Mesenchymal stem cell (in vitro differentiated cells and primary cell): ENCODE results near the gene GTPBP1.

ENCODE experiments used
- DNase-seq: peaks from one replicate; pipeline ENCODE4 v3.0.0-alpha.2; 2013
- H2AFZ ChIP-seq: one replicate; pipeline ENCODE4 v1.6.1; 2013; ENCODE audit warnings: low read depth, mild to moderate bottlenecking, control low read depth, inconsistent platforms, low read length, moderate library complexity
- H2AK5ac ChIP-seq: 2 replicates; pipeline ENCODE4 v1.6.1; 2013; ENCODE audit warnings: low read length, moderate library complexity, mild to moderate bottlenecking, inconsistent platforms; ENCODE audit not compliant: severe bottlenecking
- H2BK120ac ChIP-seq: one replicate; pipeline ENCODE4 v1.6.1; 2013; ENCODE audit warnings: low read depth, mild to moderate bottlenecking, inconsistent platforms, low read length, moderate library complexity
- H2BK12ac ChIP-seq, 2 experiments: one replicate each; pipeline ENCODE4 v1.6.1; 2013; ENCODE audit warnings: inconsistent platforms in 2 of 2, low read length in 2 of 2, mild to moderate bottlenecking in 2 of 2, moderate library complexity in 2 of 2, control low read depth in 1 of 2
- H2BK15ac ChIP-seq: one replicate; pipeline ENCODE4 v1.6.1; 2013; ENCODE audit warnings: mild to moderate bottlenecking, low read depth, inconsistent platforms; ENCODE audit not compliant: poor library complexity, severe bottlenecking
- H2BK5ac ChIP-seq: 2 replicates; pipeline ENCODE4 v1.6.1; 2013; ENCODE audit warnings: low read depth, mild to moderate bottlenecking, low read length, control low read depth, inconsistent platforms; ENCODE audit not compliant: poor library complexity, severe bottlenecking
- H3K14ac ChIP-seq, 2 experiments: one replicate each; pipeline ENCODE4 v1.6.1; 2013; ENCODE audit warnings: inconsistent platforms in 2 of 2, low read length in 2 of 2, control low read depth in 1 of 2, mild to moderate bottlenecking in 1 of 2, moderate library complexity in 1 of 2
- H3K18ac ChIP-seq, 2 experiments: one replicate each; pipeline ENCODE4 v1.6.1; 2013; ENCODE audit warnings: inconsistent platforms in 2 of 2, low read length in 2 of 2, control low read depth in 1 of 2, low read depth in 1 of 2, mild to moderate bottlenecking in 1 of 2
- H3K23ac ChIP-seq, 2 experiments: one replicate each; pipeline ENCODE4 v1.6.1; 2013; ENCODE audit warnings: inconsistent platforms in 2 of 2, low read length in 2 of 2, mild to moderate bottlenecking in 2 of 2, moderate library complexity in 2 of 2, control low read depth in 1 of 2
- H3K27ac ChIP-seq: 2 replicates; pipeline ENCODE4 v1.5.1; 2013; ENCODE audit warnings: mild to moderate bottlenecking, moderate library complexity, low read length, control low read depth, inconsistent platforms; ENCODE audit not compliant: poor library complexity, severe bottlenecking
- H3K27me3 ChIP-seq, 2 experiments: 2 replicates each; pipeline versions ENCODE4 v1.6.1 to v1.7.0; 2013; ENCODE audit warnings: low read length in 2 of 2, mild to moderate bottlenecking in 2 of 2, moderate library complexity in 2 of 2, control low read depth in 1 of 2, inconsistent platforms in 1 of 2; ENCODE audit not compliant: control insufficient read depth in 1 of 2, insufficient read depth in 1 of 2
- H3K36me3 ChIP-seq, 2 experiments: 2 replicates each; pipeline versions ENCODE4 v1.6.1 to v1.7.0; 2013; ENCODE audit warnings: low read length in 2 of 2, control low read depth in 1 of 2, inconsistent platforms in 1 of 2, low read depth in 1 of 2, mild to moderate bottlenecking in 1 of 2; ENCODE audit not compliant: insufficient read depth in 2 of 2, control insufficient read depth in 1 of 2
- H3K4ac ChIP-seq, 2 experiments: one replicate each; pipeline ENCODE4 v1.6.1; 2013; ENCODE audit warnings: inconsistent platforms in 2 of 2, low read length in 2 of 2, mild to moderate bottlenecking in 2 of 2, moderate library complexity in 2 of 2, control low read depth in 1 of 2, low read depth in 1 of 2
- H3K4me1 ChIP-seq: 2 replicates; pipeline ENCODE4 v1.6.1; 2013; ENCODE audit warnings: low read depth, low read length, control low read depth; ENCODE audit not compliant: control insufficient read depth, insufficient read depth
- H3K4me2 ChIP-seq: 2 replicates; pipeline ENCODE4 v1.6.1; 2013; ENCODE audit warnings: low read length, mild to moderate bottlenecking, inconsistent platforms; ENCODE audit not compliant: poor library complexity, severe bottlenecking
- H3K4me3 ChIP-seq, 2 experiments: 2 replicates each; pipeline versions ENCODE4 v1.5.1 to v1.7.0; 2013; ENCODE audit warnings: low read length in 2 of 2, mild to moderate bottlenecking in 2 of 2, control low read depth in 1 of 2, low read depth in 1 of 2; ENCODE audit not compliant: insufficient read depth in 1 of 2
- H3K79me1 ChIP-seq: replicated peaks from 2 replicates; pipeline ENCODE4 v1.6.1; 2013; ENCODE audit warnings: mild to moderate bottlenecking, control low read depth, low read length, inconsistent platforms; ENCODE audit not compliant: poor library complexity, severe bottlenecking
- H3K9ac ChIP-seq: 2 replicates; pipeline ENCODE4 v1.7.0; 2013; ENCODE audit warnings: mild to moderate bottlenecking, low read length, moderate library complexity
- H3K9me3 ChIP-seq: 2 replicates; pipeline ENCODE4 v1.7.0; 2013; ENCODE audit warnings: mild to moderate bottlenecking, low read length; ENCODE audit not compliant: control insufficient read depth
- H4K8ac ChIP-seq: one replicate; pipeline ENCODE4 v1.6.1; 2013; ENCODE audit warnings: inconsistent platforms, mild to moderate bottlenecking, low read length, moderate library complexity
- H4K91ac ChIP-seq: one replicate; pipeline ENCODE4 v1.6.1; 2013; ENCODE audit warnings: mild to moderate bottlenecking, low read length, inconsistent platforms
- WGBS: methylation state at CpG from one replicate; pipeline ENCODE4 v1.1.7; 2013; ENCODE audit warnings: mixed read lengths; 5-methylcytosine and 5-hydroxymethylcytosine counted together

GTPBP1 gene

DNA sequence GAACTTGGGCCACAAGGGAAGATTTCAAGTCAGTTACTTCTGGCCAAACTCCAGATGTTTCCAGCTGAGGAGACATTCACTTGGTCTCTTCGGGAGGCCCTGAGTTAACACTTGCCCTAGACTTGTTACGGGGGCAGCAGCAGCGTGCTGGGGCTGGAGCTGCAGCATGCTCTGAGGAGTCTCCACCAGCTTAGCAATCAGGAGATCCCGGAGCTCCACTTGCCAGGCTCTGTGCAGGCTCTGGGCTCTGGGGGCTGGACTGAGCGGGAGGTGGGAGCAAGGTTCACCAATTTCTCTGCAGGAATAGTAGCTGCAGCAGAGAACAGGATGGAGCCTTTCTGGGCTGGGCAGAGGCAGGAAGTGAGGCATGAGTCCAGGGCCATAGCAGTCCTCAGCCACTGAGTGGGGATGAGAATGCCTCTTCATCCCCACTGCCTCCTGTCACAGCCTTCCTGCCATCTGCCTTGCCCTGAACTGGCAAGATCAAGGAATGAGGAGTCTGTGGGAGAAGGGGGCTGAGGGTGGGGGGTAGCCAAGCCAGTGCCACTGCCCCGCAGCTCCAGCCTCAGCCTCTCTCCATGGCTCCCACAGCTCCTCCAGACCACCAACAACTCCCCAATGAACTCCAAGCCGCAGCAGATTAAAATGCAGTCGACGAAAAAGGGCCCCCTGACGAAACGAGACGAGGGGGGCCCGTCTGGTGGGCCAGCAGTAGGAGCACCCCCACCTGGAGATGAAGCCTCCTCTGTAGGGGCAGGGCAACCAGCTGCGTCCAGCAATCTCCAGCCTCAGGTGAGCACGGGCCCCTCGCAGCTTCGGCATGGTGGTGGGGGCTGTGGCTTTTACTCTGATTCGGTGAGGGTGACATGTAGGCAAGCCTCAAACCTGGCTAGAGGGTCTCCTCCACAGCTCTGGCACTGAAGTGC, 23.4 kb downstream of the GTPBP1 start:
- 96% methylated on average over 18 of the region's 18 CpGs for WGBS
- Histone ChIP-seq H4K8ac (no peak overlapping the region), H2AK5ac (no peak overlapping the region), H2BK5ac (no peak overlapping the region), H3K4ac (no peak overlapping the region), H3K14ac (no peak overlapping the region), H3K9ac (no peak overlapping the region), H3K4me2 (no peak overlapping the region), H3K36me3 (peaks cover 95 to 96% of the 10 kb centered on the region in 2 experiments), H4K91ac (no peak overlapping the region), H3K9me3 (no peaks in the 10 kb centered on the region), H2BK12ac (no peak overlapping the region), H3K23ac (no peak overlapping the region), H2AFZ (no peak overlapping the region), H2BK15ac (no peak overlapping the region), H3K27ac (no peak overlapping the region), H3K27me3 (no peaks in the 10 kb centered on the region), H3K18ac (no peak overlapping the region), H3K79me1 (peaks cover 24% of the 10 kb centered on the region), H3K4me3 (no peak overlapping the region), H2BK120ac (no peak overlapping the region), H3K4me1 (peaks cover 3% of the 10 kb centered on the region)
- DNase-seq = no peak

DNA sequence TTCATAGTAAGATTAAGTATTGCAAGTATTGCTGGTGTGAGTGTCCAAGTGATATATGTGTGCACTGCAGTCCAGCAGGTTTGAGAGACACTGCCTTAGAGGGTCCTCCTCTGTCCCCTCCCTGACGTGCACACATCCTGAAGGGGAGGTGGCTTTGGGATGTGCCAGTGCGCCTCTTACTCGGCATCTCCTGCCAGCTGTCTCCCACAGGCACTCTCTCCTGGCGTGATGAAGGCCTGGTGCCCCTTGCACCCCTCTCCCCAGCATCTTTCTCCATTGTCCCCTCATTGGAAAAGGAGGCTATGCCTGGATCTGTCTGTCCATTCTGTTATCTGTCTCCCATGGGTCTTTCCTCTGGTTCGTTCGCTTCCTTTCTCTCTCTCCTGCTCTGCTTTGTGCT, 24.2 kb downstream of the GTPBP1 start:
- Histone ChIP-seq H3K23ac (no peak overlapping the region), H3K9ac (no peak overlapping the region), H3K27me3 (no peaks in the 10 kb centered on the region), H2BK12ac (no peak overlapping the region), H2BK15ac (no peak overlapping the region), H3K4me1 (peaks cover 3% of the 10 kb centered on the region), H2AK5ac (no peak overlapping the region), H3K4ac (no peak overlapping the region), H3K14ac (no peak overlapping the region), H3K9me3 (no peaks in the 10 kb centered on the region), H3K36me3 (peaks cover 90 to 97% of the 10 kb centered on the region in 2 experiments), H2BK5ac (no peak overlapping the region), H4K91ac (no peak overlapping the region), H2BK120ac (no peak overlapping the region), H3K27ac (no peak overlapping the region), H4K8ac (no peak overlapping the region), H3K18ac (no peak overlapping the region), H3K4me3 (no peak overlapping the region), H3K79me1 (peaks cover 24% of the 10 kb centered on the region), H3K4me2 (no peak overlapping the region), H2AFZ (no peak overlapping the region)
- 91% methylated on average over 6 of the region's 6 CpGs for WGBS
- no peak for DNase-seq

DNA sequence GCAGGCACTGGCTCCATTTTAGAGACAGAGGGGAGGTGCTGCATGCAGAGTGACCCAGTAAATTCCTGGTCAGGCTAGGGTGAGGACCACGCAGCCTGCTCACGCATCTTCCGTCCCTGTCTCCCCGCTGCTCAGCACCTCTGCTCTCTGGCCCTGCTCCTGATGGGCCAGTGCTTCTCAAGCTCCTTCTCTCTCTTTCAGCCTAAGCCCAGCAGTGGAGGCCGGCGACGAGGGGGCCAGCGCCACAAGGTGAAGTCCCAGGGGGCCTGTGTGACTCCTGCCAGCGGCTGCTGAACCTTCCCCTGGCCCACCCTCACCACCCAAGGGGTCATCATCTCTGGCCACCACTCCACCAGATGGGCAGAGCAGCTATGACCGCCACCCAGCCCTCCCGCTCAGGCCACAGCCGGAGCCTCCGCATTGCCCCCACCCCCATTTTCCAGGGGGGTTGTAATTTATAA, 24.7 kb downstream of the GTPBP1 start:
- peaks cover 22% of the 10 kb centered on the region for H3K79me1 ChIP-seq
- no peak overlapping the region for H3K18ac ChIP-seq

DNA sequence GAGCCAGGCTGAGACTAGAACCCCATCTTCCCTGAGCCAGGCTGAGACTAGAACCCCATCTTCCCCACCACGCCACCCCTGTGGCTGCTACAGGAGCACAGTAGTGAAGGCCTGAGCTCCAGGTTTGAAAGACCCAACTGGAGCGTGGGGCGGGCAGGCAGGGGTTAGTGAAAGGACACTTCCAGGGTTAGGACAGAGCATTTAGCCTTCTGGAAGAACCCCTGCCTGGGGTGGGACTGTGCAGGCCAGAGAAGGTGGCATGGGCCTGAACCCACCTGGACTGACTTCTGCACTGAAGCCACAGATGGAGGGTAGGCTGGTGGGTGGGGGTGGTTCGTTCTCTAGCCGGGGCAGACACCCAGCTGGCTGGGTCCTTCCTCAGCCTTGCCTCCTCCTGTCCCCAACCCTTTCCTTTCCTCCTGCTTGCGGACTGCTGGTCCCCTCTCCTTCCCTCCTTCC, 26.0 kb downstream of the GTPBP1 start:
- no peak overlapping the region for H2BK12ac ChIP-seq
- DNase-seq = no peak
- H4K91ac ChIP-seq = no peak overlapping the region
- no peak overlapping the region for H2AFZ ChIP-seq
- no peak overlapping the region for H3K4me3 ChIP-seq
- H4K8ac ChIP-seq = no peak overlapping the region
- no peaks in the 10 kb centered on the region for H3K27me3 ChIP-seq
- no peak overlapping the region for H2AK5ac ChIP-seq
- H3K79me1 ChIP-seq = peaks cover 17% of the 10 kb centered on the region
- no peak overlapping the region for H3K27ac ChIP-seq
- H2BK15ac ChIP-seq = no peak overlapping the region
- no peaks in the 10 kb centered on the region for H3K9me3 ChIP-seq
- no peak overlapping the region for H3K14ac ChIP-seq
- H3K23ac ChIP-seq = no peak overlapping the region
- no peak overlapping the region for H3K4ac ChIP-seq
- H2BK120ac ChIP-seq = no peak overlapping the region
- H2BK5ac ChIP-seq = no peak overlapping the region
- H3K9ac ChIP-seq = no peak overlapping the region
- 87% methylated on average over 6 of the region's 6 CpGs for WGBS
- peaks cover 88 to 100% of the 10 kb centered on the region in 2 experiments for H3K36me3 ChIP-seq
- no peak overlapping the region for H3K18ac ChIP-seq
- H3K4me1 ChIP-seq = peaks cover 3% of the 10 kb centered on the region
- H3K4me2 ChIP-seq = no peak overlapping the region

More for the DNA sequence above, 24.7 kb downstream of the GTPBP1 start:
- Histone ChIP-seq H3K9me3 (no peaks in the 10 kb centered on the region), H4K8ac (no peak overlapping the region), H2AFZ (no peak overlapping the region), H3K27ac (no peak overlapping the region), H2BK12ac (no peak overlapping the region), H3K27me3 (no peaks in the 10 kb centered on the region), H3K36me3 (peaks cover 88 to 100% of the 10 kb centered on the region in 2 experiments), H3K4ac (no peak overlapping the region), H2AK5ac (no peak overlapping the region), H3K9ac (no peak overlapping the region), H2BK5ac (no peak overlapping the region), H3K23ac (no peak overlapping the region), H3K4me1 (peaks cover 3% of the 10 kb centered on the region), H4K91ac (no peak overlapping the region), H2BK15ac (no peak overlapping the region), H3K4me3 (no peak overlapping the region), H3K14ac (no peak overlapping the region), H2BK120ac (no peak overlapping the region), H3K4me2 (no peak overlapping the region)
- no peak for DNase-seq
- WGBS = 97% methylated on average over 12 of the region's 13 CpGs
